B cell (primary cell): ENCODE measurements around the gene ATPAF1. TPM values are rescaled to one million over a fixed set of nuclear protein-coding genes. Genes with fewer than 3 reads are reported as not detected.
"Not testable (repeated sequence)": the region's sequence is repeated elsewhere in the genome, so short reads cannot be mapped to it uniquely, and the experiment has no call there.

Experiments used
- ATAC-seq: fragments of 200-7000 bp; cut with Tn5 transposase; one replicate; pipeline ENCODE4 v1.10.0; 2021; ENCODE audit warnings: low read depth, mild to moderate bottlenecking, moderate number of reproducible peaks, moderate library complexity
- CTCF ChIA-PET: fragments of 350-600 bp; sonication (Branson Sonifier 250); formaldehyde crosslinking; loops from one replicate; lab custom pipeline; 2021; ENCODE audit warnings: antibody characterized with exemption, inconsistent platforms; lab: Charles Lee
- POLR2A ChIA-PET: fragments of 350-600 bp; sonication (Branson Sonifier 250); formaldehyde crosslinking; loops from one replicate; lab custom pipeline; 2021; ENCODE audit warnings: antibody characterized with exemption; lab: Charles Lee
- DNase-seq: peaks from one replicate; pipeline ENCODE4 v3.0.0; 2013
- H2AFZ ChIP-seq: 2 replicates; pipeline ENCODE4 v1.6.1; 2012; ENCODE audit warnings: mild to moderate bottlenecking, low read depth, low read length; ENCODE audit not compliant: insufficient read depth, poor library complexity, severe bottlenecking
- H3K27ac ChIP-seq, 2 donors: 1 replicate in 1 of 2; 2 replicates in 1 of 2; pipeline ENCODE4 v1.5.1; 2012 to 2013; ENCODE audit warnings: low read length in 2 of 2, mild to moderate bottlenecking in 2 of 2, moderate library complexity in 1 of 2
- H3K27me3 ChIP-seq, 4 experiments: fragments of 200-600 bp in 1 of 4; sonication (generic) in 1 of 4; replicated peaks in 1 of 4; 1 replicate in 2 of 4; 2 replicates in 2 of 4; pipeline versions ENCODE4 v1.6.1 to v1.7.0; 2013 to 2016; ENCODE audit warnings: low read length in 3 of 4, mild to moderate bottlenecking in 2 of 4, mixed read lengths in 1 of 4, moderate library complexity in 1 of 4; ENCODE audit not compliant: insufficient read depth in 4 of 4, control insufficient read depth in 3 of 4; ENCODE audit errors: control extremely low read depth in 1 of 4
- H3K36me3 ChIP-seq, 2 experiments: replicated peaks in 1 of 2; 1 replicate in 1 of 2; 2 replicates in 1 of 2; pipeline versions ENCODE4 v1.6.1 to v1.7.1; 2013; ENCODE audit warnings: low read length in 1 of 2; ENCODE audit not compliant: insufficient read depth in 2 of 2, control insufficient read depth in 1 of 2; ENCODE audit errors: control extremely low read depth in 1 of 2, extremely low read depth in 1 of 2
- H3K4me1 ChIP-seq, 2 donors: fragments of 200-600 bp in 1 of 2; sonication (generic) in 1 of 2; 1 replicate in 1 of 2; 2 replicates in 1 of 2; pipeline versions ENCODE4 v1.5.1 to v1.6.1; 2013 to 2017; ENCODE audit warnings: low read length in 2 of 2; ENCODE audit not compliant: control insufficient read depth in 2 of 2, insufficient read depth in 2 of 2
- H3K4me2 ChIP-seq: replicated peaks from 2 replicates; pipeline ENCODE3; 2012; ENCODE audit warnings: mild to moderate bottlenecking, low read depth, low read length; ENCODE audit not compliant: poor library complexity, severe bottlenecking
- H3K4me3 ChIP-seq, 5 experiments: fragments of 200-600 bp in 1 of 5; sonication (generic) in 1 of 5; 1 replicate in 3 of 5; 2 replicates in 2 of 5; pipeline versions ENCODE4 v1.5.1 to v1.7.0; 2011 to 2016; ENCODE audit warnings: low read length in 4 of 5, mild to moderate bottlenecking in 4 of 5, low read depth in 2 of 5, control low read depth in 1 of 5, moderate library complexity in 1 of 5; ENCODE audit not compliant: insufficient read depth in 1 of 5; ENCODE audit errors: control extremely low read depth in 1 of 5, extremely low read depth in 1 of 5
- H3K79me2 ChIP-seq: fragments of 200-600 bp; sonication (generic); one replicate; pipeline ENCODE4 v1.6.0; 2016; ENCODE audit warnings: low read length; ENCODE audit not compliant: control insufficient read depth, insufficient read depth
- H3K9ac ChIP-seq: fragments of 200-600 bp; sonication (generic); 2 replicates; pipeline ENCODE4 v1.6.1; 2017; ENCODE audit warnings: mild to moderate bottlenecking, low read length, moderate library complexity
- H3K9me3 ChIP-seq, 3 donors: one replicate each; pipeline versions ENCODE4 v1.6.1 to v1.7.1; 2013; ENCODE audit warnings: low read length in 2 of 3; ENCODE audit not compliant: control insufficient read depth in 2 of 3, insufficient read depth in 1 of 3; ENCODE audit errors: control extremely low read depth in 1 of 3
- H4K20me1 ChIP-seq: 2 replicates; pipeline ENCODE4 v1.6.0; 2012; ENCODE audit warnings: mild to moderate bottlenecking, low read length; ENCODE audit not compliant: insufficient read depth, control insufficient read depth, poor library complexity, severe bottlenecking
- H3K27ac Mint-ChIP-seq: one replicate; pipeline ENCODE4 v1.8.0; 2021; ENCODE audit warnings: mixed read lengths
- H3K27me3 Mint-ChIP-seq: one replicate; pipeline ENCODE4 v1.8.0; 2021; ENCODE audit warnings: mixed read lengths
- H3K4me1 Mint-ChIP-seq: one replicate; pipeline ENCODE4 v1.8.0; 2021; ENCODE audit warnings: mixed read lengths
- H3K4me3 Mint-ChIP-seq: one replicate; pipeline ENCODE4 v1.8.0; 2021; ENCODE audit warnings: mixed read lengths
- H3K9me3 Mint-ChIP-seq: one replicate; pipeline ENCODE4 v1.8.0; 2022; ENCODE audit warnings: mixed read lengths; ENCODE audit not compliant: insufficient read depth
- CTCF ChIP-seq: fragments of 200-600 bp; IDR thresholded peaks from one replicate; pipeline ENCODE4 v1.8.0; 2022; ENCODE audit warnings: antibody characterized with exemption, mild to moderate bottlenecking
- EZH2 ChIP-seq: IDR thresholded peaks from 2 replicates; pipeline ENCODE4 v1.6.1; 2012; ENCODE audit warnings: borderline replicate concordance, low read depth, mild to moderate bottlenecking, moderate library complexity, low read length; ENCODE audit not compliant: insufficient read depth, poor library complexity, severe bottlenecking
- WGBS: methylation state at CpG from one replicate; pipeline ENCODE4 v1.1.5; 2013; ENCODE audit warnings: missing lambda C conversion rate; ENCODE audit not compliant: insufficient coverage; 5-methylcytosine and 5-hydroxymethylcytosine counted together
- intact Hi-C: fragments of 100-400 bp; cut with micrococcal nuclease; formaldehyde crosslinking; loops from one replicate; pipeline ENCODE4 v1.10.0; 2022
- polyA plus RNA-seq: library from polyadenylated mRNA; depleted of rRNA; stranded (reverse); fragments of >200 nt; gene quantifications from 2 replicates; pipeline ENCODE4 v1.2.3, GENCODE V29; 2012
- total RNA-seq, 2 donors: library from RNA; stranded (reverse); fragments of 120-200 nt in 1 of 2; gene quantifications; 1 replicate in 1 of 2; 2 replicates in 1 of 2; pipeline versions ENCODE4 v1.2.3 to v1.2.4, GENCODE V29; 2013 to 2022

Gene ATPAF1
- total and polyA plus RNA-seq, 2 donors (not counting 1 experiment from before 2014, with no cell fraction given), result 18.3 to 22.0 TPM

- ATAC-seq (no peak), DNase-seq (no peak)
- no peaks in the 10 kb centered on the region for H4K20me1 ChIP-seq
- no peak overlapping the region for H3K4me2 ChIP-seq
- ChIA-PET CTCF (no interaction called here), POLR2A (no interaction called here)
- H3K4me1 ChIP-seq, result peaks cover 13 to 16% of the 10 kb centered on the region in 2 donors
- peaks cover 14% of the 10 kb centered on the region for H3K4me1 Mint-ChIP-seq
- no peak overlapping the region for H2AFZ ChIP-seq
- no peak overlapping the region for H3K4me3 ChIP-seq
- no peaks in the 10 kb centered on the region for H3K27me3 ChIP-seq
- H3K27ac Mint-ChIP-seq, result no peak overlapping the region
- intact Hi-C loops, result no loop called here
- no peaks in the 10 kb centered on the region for H3K9me3 ChIP-seq
- H3K27me3 Mint-ChIP-seq, result no peaks in the 10 kb centered on the region
- TF ChIP-seq EZH2, result no peak
- no peak for TF ChIP-seq CTCF
- no peak overlapping the region for H3K27ac ChIP-seq
- peaks cover 0 to 14% of the 10 kb centered on the region in 2 experiments for H3K36me3 ChIP-seq
- no peaks in the 10 kb centered on the region for H3K9me3 Mint-ChIP-seq
- H3K9ac ChIP-seq, result no peak overlapping the region
- no peak overlapping the region for H3K4me3 Mint-ChIP-seq
- H3K79me2 ChIP-seq, result peaks cover 17% of the 10 kb centered on the region
- 100% methylated on average over 1 of the region's 2 CpGs for WGBS
These were observed 2.2 kb downstream of the ATPAF1 start for GRCh38 chr1:46665983-46666382.

GRCh38 chr1:46662919-46663318, 5.2 kb downstream of the ATPAF1 start:
- H3K4me1 Mint-ChIP-seq, result peaks cover 14% of the 10 kb centered on the region
- CTCF ChIA-PET, intact Hi-C loops, H3K4me2 ChIP-seq, H3K9ac ChIP-seq, DNase-seq, H2AFZ ChIP-seq, H3K9me3 Mint-ChIP-seq, H3K27me3 ChIP-seq, POLR2A ChIA-PET, H3K27ac Mint-ChIP-seq, H3K27ac ChIP-seq, H3K4me3 Mint-ChIP-seq, H3K9me3 ChIP-seq, H3K27me3 Mint-ChIP-seq, H4K20me1 ChIP-seq, H3K4me3 ChIP-seq, ATAC-seq: not testable (repeated sequence)
- Histone ChIP-seq H3K36me3 (peaks cover 0 to 20% of the 10 kb centered on the region in 2 experiments), H3K79me2 (peaks cover 17% of the 10 kb centered on the region), H3K4me1 (peaks cover 13% of the 10 kb centered on the region in 2 donors)
- no CpG with 5 or more reads among the region's 5 CpGs for WGBS

GRCh38 chr1:46660116-46660515, 8.0 kb downstream of the ATPAF1 start:
- H3K4me2 ChIP-seq, H4K20me1 ChIP-seq, H3K9me3 Mint-ChIP-seq, H3K4me3 Mint-ChIP-seq, H3K4me3 ChIP-seq, H3K9me3 ChIP-seq, intact Hi-C loops, H3K79me2 ChIP-seq, H3K27ac Mint-ChIP-seq, H3K9ac ChIP-seq, H3K27me3 ChIP-seq, H3K4me1 Mint-ChIP-seq, DNase-seq, H3K4me1 ChIP-seq, H3K27ac ChIP-seq, H3K27me3 Mint-ChIP-seq, CTCF ChIA-PET, ATAC-seq, POLR2A ChIA-PET, H2AFZ ChIP-seq: not testable (repeated sequence)
- peaks cover 9 to 39% of the 10 kb centered on the region in 2 experiments for H3K36me3 ChIP-seq
- WGBS, result 71% methylated on average over 1 of the region's 5 CpGs
